Central memory CD4-positive, alpha-beta T cell (primary cell): ENCODE measurements around the gene HDAC4.

Experiments used
- DNase-seq: peaks from one replicate; pipeline ENCODE4 v3.0.0; 2022

The HDAC4 gene

DNA sequence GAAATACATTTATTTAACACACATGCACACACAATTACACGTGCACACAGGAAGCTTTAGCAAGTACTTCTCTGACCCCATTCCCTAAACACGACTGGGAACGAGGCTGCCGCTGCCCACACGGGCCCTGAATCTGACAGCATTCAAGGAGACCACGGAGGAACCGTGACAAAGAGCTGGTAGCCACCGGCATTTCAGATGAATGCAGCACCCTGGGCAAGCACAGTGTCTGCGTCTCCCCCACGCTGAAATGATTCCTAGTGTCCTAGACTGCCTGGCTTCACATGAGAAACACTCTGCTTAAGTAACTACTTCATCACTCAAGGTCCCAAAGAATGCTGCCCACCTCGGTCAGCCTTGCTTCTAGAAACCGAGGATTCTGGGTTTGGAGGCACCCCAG, 95.0 kb downstream of the HDAC4 start:
- no peak for DNase-seq

DNA sequence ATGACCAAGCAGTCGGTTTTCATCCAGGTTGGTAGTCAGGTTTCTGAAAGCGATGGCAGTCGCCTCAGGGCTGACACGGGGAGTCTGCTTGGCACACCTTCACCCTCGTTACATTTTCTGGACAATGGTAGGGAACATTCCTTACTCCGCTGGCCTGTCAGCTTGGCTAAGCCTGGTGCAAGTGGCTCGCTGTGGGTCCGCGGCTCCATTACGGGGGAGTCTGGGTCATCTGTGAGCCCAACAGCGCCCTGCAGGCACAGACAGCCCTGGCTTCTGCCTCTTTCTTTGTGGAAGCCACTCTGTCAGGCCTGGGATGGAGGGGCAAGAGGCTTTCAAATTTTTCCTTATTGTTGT, 95.6 kb downstream of the HDAC4 start:
- no peak for DNase-seq

- no peak for DNase-seq
These were observed 96.1 kb downstream of the HDAC4 start for GRCh38 chr2:239304533-239305221.

- DNase-seq = no peak
These were observed 96.9 kb downstream of the HDAC4 start for GRCh38 chr2:239303711-239304532.

GRCh38 chr2:239302808-239303557, 97.8 kb downstream of the HDAC4 start:
- no peak for DNase-seq

- no peak for DNase-seq
These were observed 98.6 kb downstream of the HDAC4 start for GRCh38 chr2:239302083-239302807.

DNA sequence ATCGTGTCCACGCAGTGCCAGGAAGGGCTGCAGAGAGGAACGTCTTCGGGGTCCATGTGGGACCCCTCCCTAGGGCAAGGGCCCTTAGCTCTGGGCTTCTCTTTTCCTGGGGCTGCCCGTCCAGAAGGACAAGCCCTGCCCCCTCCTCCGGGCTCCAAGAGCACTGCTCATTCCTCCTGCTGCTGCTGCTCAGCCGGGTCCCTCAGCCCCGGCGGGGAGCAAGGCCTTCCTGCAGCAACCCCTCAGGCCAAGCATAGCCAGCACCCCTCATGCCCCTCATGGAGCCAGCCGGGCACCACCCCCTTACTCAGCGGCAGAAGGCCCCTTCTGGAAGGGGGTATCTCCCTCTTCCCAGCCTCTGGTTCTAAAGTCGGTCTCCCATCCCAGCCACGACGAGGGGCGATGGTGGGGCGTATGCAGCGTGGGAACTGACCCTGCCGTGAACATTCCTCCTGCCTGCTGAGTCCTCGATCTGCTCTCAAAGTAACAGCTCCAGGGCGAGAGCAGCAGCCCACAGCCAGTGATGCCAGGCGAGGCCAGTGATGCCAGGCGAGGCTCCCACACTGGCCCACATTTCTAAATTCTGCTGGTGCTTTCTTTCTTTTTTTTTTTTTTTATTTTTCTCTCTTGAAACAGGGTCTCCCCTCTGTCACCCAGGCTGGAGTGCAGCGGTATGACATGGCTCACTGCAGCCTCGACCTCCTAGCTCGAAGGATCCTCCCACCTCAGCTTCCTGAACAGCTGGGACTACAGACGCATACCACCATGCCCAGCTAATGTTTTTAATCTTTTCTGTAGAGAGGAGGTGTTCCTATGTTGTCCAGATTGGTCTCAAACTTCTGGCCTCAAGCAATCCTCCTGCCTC, 99.7 kb downstream of the HDAC4 start:
- DNase-seq = no peak

GRCh38 chr2:239300242-239300641, 100.6 kb downstream of the HDAC4 start:
- DNase-seq = no peak

DNA sequence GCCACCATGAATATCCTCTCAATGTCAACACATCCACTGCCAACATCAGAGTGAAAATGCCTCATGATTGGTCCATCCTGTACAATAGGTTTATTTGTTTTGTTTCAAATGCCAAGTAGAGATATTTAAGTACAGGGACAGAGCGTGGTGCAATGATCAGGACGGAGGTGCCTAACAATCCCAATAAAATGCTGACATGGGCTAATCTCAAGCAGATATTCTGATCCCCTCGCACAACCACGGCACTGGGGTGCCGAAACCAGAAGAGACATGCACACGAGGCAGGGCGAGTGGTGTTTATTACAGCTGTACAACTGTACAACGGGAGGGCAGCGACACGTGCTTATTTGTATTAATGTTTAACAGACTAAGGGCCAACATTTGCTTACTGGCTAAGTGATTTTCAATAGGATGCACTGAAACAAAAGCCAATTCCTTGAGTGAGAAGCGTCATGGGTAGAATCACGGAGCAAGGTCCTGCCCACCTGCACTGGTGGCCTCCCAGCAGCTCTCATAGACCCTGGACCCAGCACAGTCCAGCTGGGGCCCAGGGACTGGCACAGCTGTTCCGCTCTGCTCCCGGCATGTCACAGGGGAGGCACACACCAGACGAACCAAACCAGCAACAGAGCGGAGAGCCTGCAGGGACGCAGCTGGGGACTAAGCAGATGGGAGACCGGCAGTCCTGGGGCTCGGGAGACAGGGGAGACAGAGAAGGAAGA, 101.4 kb downstream of the HDAC4 start:
- DNase-seq = no peak

GRCh38 chr2:239298116-239298804, 102.6 kb downstream of the HDAC4 start:
- peak; percentile 86 for DNase-seq

GRCh38 chr2:239297142-239298004, 103.4 kb downstream of the HDAC4 start:
- peak; percentile 14 for DNase-seq

DNA sequence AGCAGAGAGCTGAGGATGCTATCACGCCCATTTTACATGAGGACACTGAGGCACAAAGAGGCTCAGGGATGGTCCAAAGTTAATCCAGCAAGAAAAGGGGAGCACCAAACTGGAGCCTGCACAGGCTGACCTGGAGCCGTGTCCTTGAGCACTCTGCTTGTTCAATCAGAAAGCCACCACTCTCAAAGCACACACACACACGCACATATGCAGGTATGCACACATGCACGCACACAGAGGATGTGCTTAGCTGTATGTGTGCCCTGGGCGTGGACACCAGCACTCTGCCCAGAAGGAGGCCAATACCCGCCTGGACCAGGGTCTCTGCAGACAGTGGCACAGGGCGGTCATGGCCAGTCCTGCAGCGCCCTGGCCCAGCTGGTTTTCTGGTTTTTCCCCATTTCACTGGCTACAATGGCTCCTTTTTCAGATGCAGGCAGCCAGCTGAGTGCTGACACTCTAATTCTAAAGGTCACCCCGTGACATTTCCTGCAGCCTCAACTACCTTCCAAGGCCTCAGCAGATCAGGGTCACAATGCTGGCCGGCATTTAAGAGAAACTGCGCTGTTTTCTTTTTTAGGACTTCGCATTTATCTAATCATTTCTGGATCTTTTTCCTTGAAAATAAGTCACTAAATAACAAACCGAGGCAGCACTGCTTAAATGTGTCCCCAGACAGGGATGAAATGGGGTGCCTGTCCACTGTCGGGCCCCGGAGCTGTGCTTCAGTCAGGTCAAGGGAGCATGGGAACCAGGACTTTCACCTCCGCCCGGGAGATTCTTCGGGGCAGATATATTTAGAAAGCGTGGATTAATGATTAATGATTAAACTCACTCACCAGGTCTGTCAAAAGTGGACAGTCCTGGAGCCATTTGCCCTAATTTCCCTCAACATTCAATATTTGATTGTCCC, 104.5 kb downstream of the HDAC4 start:
- DNase-seq = no peak

- DNase-seq = peak; percentile 34
These were observed 105.3 kb downstream of the HDAC4 start for GRCh38 chr2:239295377-239296019.

DNA sequence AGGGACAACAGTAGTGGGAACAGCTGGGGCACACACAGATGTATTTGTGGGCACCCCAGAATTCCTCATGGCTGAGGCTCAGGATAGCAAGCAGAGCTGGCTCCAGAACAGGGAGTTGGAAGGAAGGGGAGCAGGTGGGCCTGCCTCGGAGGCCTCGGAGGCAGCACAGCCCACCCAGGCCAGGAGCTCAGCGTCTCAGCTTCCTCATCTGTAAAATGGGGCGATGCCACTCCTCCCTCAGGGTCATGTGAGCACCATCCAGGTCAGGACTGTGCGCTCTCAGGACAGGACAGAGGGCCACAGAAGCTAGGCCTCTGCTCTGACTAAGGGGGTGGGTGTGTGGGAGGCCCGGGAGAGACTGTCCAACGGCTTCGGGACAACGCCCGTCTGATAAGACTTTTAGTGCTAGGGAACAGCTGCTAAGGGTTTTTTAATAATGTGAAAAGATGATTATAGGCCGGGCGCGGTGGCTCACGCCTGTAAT, 106.2 kb downstream of the HDAC4 start:
- no peak for DNase-seq

- peak; percentile 60 for DNase-seq
These were observed 106.9 kb downstream of the HDAC4 start for GRCh38 chr2:239293775-239294430.

DNA sequence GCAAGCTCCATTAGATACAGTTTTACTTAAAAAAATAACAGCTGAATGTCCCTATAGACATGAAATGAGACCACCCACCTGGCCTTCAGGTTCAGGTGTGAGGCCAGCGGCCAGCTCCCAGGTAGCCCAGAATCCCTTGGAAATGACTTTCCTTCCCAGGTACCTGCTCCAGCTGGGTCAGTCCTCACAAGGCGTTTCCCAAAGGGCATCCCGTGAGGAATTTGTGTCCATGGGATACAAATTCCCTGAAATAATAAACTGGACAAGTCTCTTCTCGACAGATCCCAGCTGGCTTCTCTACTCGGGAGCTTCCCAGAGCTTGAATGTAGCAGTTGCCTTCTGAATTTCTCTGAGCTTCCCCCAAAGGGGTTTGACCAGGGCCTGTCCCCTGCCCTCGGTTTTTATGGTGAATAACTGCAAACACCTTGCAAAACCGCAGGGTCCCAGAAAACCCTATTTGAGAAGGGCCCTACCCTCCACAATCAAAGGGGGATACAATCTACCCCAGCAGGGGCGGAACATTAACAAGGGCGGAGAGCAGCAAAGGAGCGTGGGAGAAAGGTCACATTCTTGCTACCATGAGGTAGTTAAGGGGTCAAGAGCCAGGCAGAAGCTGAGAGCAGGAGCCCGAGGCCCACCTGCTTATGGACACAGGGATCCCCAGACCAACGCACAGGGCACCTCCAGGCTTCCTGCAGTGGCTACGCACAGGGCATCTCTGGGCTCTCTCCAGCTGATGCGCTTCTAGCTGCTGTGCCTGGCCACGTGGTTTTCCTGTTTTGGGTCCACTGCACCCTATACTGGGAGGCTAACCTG, 107.7 kb downstream of the HDAC4 start:
- no peak for DNase-seq
